Esophagus mucosa (tissue), 1 donor: Measurements from ENCODE around the gene UAP1. TPM values are rescaled to one million over a fixed set of nuclear protein-coding genes. Genes with fewer than 3 reads are reported as not detected.

Source experiments
- total RNA-seq: library from RNA; stranded (reverse); gene quantifications from one replicate; pipeline ENCODE4 v1.2.4, GENCODE V29; 2023
- donor health status: DM: yes; HTN: yes; CAD: no.

The UAP1 gene
- total RNA-seq, 1 donor from 2014 or later = 40.5 TPM

Other genes with a start within 250 kb of the UAP1 start
- not detected for gene SPATA46, start 184.9 kb upstream of the UAP1 start, total RNA-seq
- 4.8 TPM for gene C1orf226, start 180.0 kb upstream of the UAP1 start, total RNA-seq
- 3.4 TPM for gene SH2D1B, start 149.6 kb upstream of the UAP1 start, total RNA-seq
- 27.3 TPM for gene UHMK1, start 63.9 kb upstream of the UAP1 start, total RNA-seq
- gene DDR2, start 70.7 kb downstream of the UAP1 start, total RNA-seq = 2.9 TPM
- 20.3 TPM for gene HSD17B7, start 229.0 kb downstream of the UAP1 start, total RNA-seq